ENCODE measurements around the gene PPP1R2C. TPM values are rescaled to one million over a fixed set of nuclear protein-coding genes. Genes with fewer than 3 reads are reported as not detected.

Gene PPP1R2C
- total RNA-seq, 1 donor from 2014 or later: not detected

DNA sequence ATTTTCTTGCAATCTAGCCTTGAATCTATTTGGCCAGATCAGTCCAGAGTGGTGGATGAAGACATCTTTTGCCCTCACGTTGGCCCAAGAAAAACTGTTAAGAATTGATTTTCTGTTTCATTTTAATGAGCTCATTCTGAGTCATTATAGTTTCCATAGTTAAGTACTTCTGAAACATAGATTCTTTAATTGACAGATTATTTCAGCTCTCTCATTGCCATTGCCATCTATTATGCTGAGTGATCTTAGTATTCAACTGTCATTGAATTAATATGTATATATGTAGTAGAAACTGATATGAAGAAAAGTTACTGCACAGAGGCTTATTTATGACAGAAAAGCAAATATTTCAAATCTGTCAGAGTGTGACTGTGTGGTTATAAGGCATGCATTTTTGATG, 45.5 kb upstream of the PPP1R2C start:
- H3K27me3 ChIP-seq (ENCODE audit: insufficient read depth, low read length): no peaks in the 10 kb centered on the region
- DNase-seq (ENCODE audit: low read depth) (no peak), FAIRE-seq (no peak)
- no peak for TF ChIP-seq EZH2 (IDR thresholded peaks at IDR 0.05; ENCODE audit: insufficient read depth, low read length)
- TF ChIP-seq, protein P1, sequence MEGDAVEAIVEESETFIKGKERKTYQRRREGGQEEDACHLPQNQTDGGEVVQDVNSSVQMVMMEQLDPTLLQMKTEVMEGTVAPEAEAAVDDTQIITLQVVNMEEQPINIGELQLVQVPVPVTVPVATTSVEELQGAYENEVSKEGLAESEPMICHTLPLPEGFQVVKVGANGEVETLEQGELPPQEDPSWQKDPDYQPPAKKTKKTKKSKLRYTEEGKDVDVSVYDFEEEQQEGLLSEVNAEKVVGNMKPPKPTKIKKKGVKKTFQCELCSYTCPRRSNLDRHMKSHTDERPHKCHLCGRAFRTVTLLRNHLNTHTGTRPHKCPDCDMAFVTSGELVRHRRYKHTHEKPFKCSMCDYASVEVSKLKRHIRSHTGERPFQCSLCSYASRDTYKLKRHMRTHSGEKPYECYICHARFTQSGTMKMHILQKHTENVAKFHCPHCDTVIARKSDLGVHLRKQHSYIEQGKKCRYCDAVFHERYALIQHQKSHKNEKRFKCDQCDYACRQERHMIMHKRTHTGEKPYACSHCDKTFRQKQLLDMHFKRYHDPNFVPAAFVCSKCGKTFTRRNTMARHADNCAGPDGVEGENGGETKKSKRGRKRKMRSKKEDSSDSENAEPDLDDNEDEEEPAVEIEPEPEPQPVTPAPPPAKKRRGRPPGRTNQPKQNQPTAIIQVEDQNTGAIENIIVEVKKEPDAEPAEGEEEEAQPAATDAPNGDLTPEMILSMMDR (IDR thresholded peaks at IDR 0.05; ENCODE audit: insufficient read depth, low read depth, low read length): no peak
- no peaks in the 10 kb centered on the region for H3K27me3 Mint-ChIP-seq (ENCODE audit: low read depth, unreplicated experiment)
- H3K4me3 Mint-ChIP-seq (ENCODE audit: unreplicated experiment): no peak overlapping the region
- H3K36me3 ChIP-seq (ENCODE audit: insufficient read depth, low read length): no peaks in the 10 kb centered on the region
- H3K4me2 ChIP-seq (ENCODE audit: low read length): no peak overlapping the region
- H3K4me1 ChIP-seq (ENCODE audit: insufficient read depth, low read length): no peaks in the 10 kb centered on the region
- H3K9me3 Mint-ChIP-seq (ENCODE audit: unreplicated experiment): peaks cover 4% of the 10 kb centered on the region
- H3K9ac ChIP-seq (ENCODE audit: low read length): no peak overlapping the region
- H2AFZ ChIP-seq (ENCODE audit: low read depth, low read length): no peak overlapping the region
- no peaks in the 10 kb centered on the region for H3K9me3 ChIP-seq (ENCODE audit: insufficient read depth, low read depth, low read length)
- H3K79me2 ChIP-seq (ENCODE audit: insufficient read depth, low read length): no peaks in the 10 kb centered on the region
- no peaks in the 10 kb centered on the region for H3K4me1 Mint-ChIP-seq (ENCODE audit: low read depth, unreplicated experiment)
- H4K20me1 ChIP-seq (ENCODE audit: insufficient read depth, low read length): no peaks in the 10 kb centered on the region
- no peak overlapping the region for H3K4me3 ChIP-seq (ENCODE audit: insufficient read depth, low read depth, low read length)
- H3K36me3 Mint-ChIP-seq (ENCODE audit: low read depth, unreplicated experiment): no peaks in the 10 kb centered on the region
- H3K27ac Mint-ChIP-seq (ENCODE audit: unreplicated experiment): no peak overlapping the region
- H3K27ac ChIP-seq (ENCODE audit: low read depth, low read length): no peak overlapping the region

DNA sequence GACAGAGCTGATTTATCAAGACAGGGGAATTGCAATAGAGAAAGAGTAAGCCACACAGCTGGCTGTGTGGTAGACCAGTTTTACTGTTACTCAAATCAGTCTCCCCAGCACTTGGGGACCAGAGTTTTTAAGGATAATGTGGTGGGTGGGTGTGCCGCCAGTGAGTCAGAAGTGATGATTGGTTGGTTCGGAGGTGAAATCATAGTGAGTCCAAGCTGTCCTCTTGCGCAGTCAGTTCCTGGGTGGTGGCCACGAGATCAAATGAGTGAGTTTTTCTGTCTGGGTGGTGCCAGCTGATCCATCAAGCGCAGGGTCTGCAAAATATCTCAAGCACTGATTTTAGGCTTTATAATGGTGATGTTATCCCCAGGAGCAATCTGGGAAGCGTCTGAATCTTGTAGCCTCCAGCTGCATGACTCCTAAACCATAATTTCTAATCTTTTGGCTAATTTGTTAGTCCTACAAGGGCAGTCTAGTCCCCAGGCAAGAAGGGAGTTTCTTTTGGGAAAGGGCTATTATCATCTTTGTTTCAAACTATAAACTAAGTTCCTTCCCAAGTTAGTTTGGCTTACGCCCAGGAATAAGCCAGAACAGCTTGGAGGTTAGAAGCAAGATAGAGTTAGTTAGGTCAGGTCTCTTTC, 44.0 kb upstream of the PPP1R2C start:
- H3K27me3 ChIP-seq (ENCODE audit: insufficient read depth, low read length): no peaks in the 10 kb centered on the region
- H3K27me3 Mint-ChIP-seq (ENCODE audit: low read depth, unreplicated experiment): no peaks in the 10 kb centered on the region
- no peak overlapping the region for H3K27ac ChIP-seq (ENCODE audit: low read depth, low read length)
- H3K36me3 Mint-ChIP-seq (ENCODE audit: low read depth, unreplicated experiment): no peaks in the 10 kb centered on the region
- no peaks in the 10 kb centered on the region for H3K36me3 ChIP-seq (ENCODE audit: insufficient read depth, low read length)
- no peaks in the 10 kb centered on the region for H3K9me3 ChIP-seq (ENCODE audit: insufficient read depth, low read depth, low read length)
- no peak overlapping the region for H3K9ac ChIP-seq (ENCODE audit: low read length)
- H3K4me1 Mint-ChIP-seq (ENCODE audit: low read depth, unreplicated experiment): no peaks in the 10 kb centered on the region
- H3K4me1 ChIP-seq (ENCODE audit: insufficient read depth, low read length): no peaks in the 10 kb centered on the region
- no peaks in the 10 kb centered on the region for H3K79me2 ChIP-seq (ENCODE audit: insufficient read depth, low read length)
- TF ChIP-seq EZH2 (IDR thresholded peaks at IDR 0.05; ENCODE audit: insufficient read depth, low read length): no peak
- no peak overlapping the region for H3K4me2 ChIP-seq (ENCODE audit: low read length)
- DNase-seq (ENCODE audit: low read depth) (no peak), FAIRE-seq (no peak)
- H3K4me3 Mint-ChIP-seq (ENCODE audit: unreplicated experiment): no peak overlapping the region
- peaks cover 4% of the 10 kb centered on the region for H3K9me3 Mint-ChIP-seq (ENCODE audit: unreplicated experiment)
- no peak overlapping the region for H3K4me3 ChIP-seq (ENCODE audit: insufficient read depth, low read depth, low read length)
- H4K20me1 ChIP-seq (ENCODE audit: insufficient read depth, low read length): no peaks in the 10 kb centered on the region
- H2AFZ ChIP-seq (ENCODE audit: low read depth, low read length): no peak overlapping the region
- H3K27ac Mint-ChIP-seq (ENCODE audit: unreplicated experiment): no peak overlapping the region

DNA sequence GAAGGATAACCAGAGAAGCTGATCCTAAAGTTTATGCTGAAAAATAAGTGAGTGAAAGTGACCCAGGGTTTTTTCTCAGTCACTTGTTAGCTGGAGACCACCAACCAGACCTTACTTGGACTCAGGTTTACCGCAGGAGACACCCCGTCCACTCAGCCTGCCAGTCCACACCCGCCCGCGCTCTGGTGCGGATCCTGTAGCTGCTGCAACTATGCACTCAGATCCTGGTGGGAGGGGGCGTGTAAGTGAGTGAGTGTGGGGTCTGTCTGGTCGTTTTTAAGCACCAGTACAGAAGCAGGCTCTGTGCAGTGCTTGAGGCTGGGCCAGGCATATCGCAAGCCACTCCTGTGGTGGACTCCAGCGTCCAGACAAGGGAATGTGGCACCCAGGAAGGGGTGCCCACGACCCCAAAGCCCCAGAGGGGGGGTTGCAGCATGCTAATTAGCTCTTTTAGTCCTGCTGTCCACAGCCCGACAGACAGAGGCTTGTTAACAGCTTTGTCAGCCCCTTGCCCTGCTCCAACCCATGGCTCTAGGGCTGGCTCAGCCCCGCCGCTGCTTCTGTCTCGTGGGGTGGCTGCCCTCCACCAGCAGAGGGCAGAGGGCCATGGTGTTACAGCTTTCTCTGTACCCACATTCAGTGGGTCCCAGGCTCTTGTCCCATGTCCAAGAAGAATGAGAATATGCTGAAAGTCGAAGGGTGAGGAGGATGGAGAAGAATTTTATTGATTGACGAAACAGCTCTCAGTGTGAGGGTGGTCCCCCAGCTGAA, 40.4 kb upstream of the PPP1R2C start:
- Histone ChIP-seq H2AFZ (ENCODE audit: low read depth, low read length) (no peak overlapping the region), H3K9ac (ENCODE audit: low read length) (no peak overlapping the region), H3K9me3 (ENCODE audit: insufficient read depth, low read depth, low read length) (no peaks in the 10 kb centered on the region), H3K79me2 (ENCODE audit: insufficient read depth, low read length) (no peaks in the 10 kb centered on the region), H3K4me3 (ENCODE audit: insufficient read depth, low read depth, low read length) (no peak overlapping the region), H3K27ac (ENCODE audit: low read depth, low read length) (no peak overlapping the region), H3K27me3 (ENCODE audit: insufficient read depth, low read length) (no peaks in the 10 kb centered on the region), H3K36me3 (ENCODE audit: insufficient read depth, low read length) (no peaks in the 10 kb centered on the region), H3K4me1 (ENCODE audit: insufficient read depth, low read length) (no peaks in the 10 kb centered on the region), H4K20me1 (ENCODE audit: insufficient read depth, low read length) (no peaks in the 10 kb centered on the region), H3K4me2 (ENCODE audit: low read length) (no peak overlapping the region)
- no peak overlapping the region for H3K4me3 Mint-ChIP-seq (ENCODE audit: unreplicated experiment)
- no peak for TF ChIP-seq EZH2 (IDR thresholded peaks at IDR 0.05; ENCODE audit: insufficient read depth, low read length)
- TF ChIP-seq, protein P1 (IDR thresholded peaks at IDR 0.05; ENCODE audit: insufficient read depth, low read depth, low read length): no peak
- H3K9me3 Mint-ChIP-seq (ENCODE audit: unreplicated experiment): peaks cover 19% of the 10 kb centered on the region
- H3K27me3 Mint-ChIP-seq (ENCODE audit: low read depth, unreplicated experiment): no peaks in the 10 kb centered on the region
- no peak for DNase-seq (ENCODE audit: low read depth)
- no peaks in the 10 kb centered on the region for H3K36me3 Mint-ChIP-seq (ENCODE audit: low read depth, unreplicated experiment)
- H3K27ac Mint-ChIP-seq (ENCODE audit: unreplicated experiment): no peak overlapping the region
- no peak for FAIRE-seq
- no peaks in the 10 kb centered on the region for H3K4me1 Mint-ChIP-seq (ENCODE audit: low read depth, unreplicated experiment)
